WTC11 (cell line): Measurements from ENCODE around the gene RNF183. TPM values are rescaled to one million over a fixed set of nuclear protein-coding genes. Genes with fewer than 3 reads are reported as not detected.

Experiments used
- ATAC-seq: fragments of 200-7000 bp; cut with Tn5 transposase; 2 replicates; pipeline ENCODE4 v1.10.0; 2021; ENCODE audit warnings: mild to moderate bottlenecking, moderate library complexity
- CTCF ChIA-PET: fragments of 300-600 bp; sonication (Branson Sonifier 250); formaldehyde crosslinking; loops from one replicate; lab custom pipeline; 2021; ENCODE audit warnings: antibody characterized with exemption; lab: Charles Lee
- POLR2A ChIA-PET: fragments of 350-600 bp; sonication (Branson Sonifier 250); formaldehyde crosslinking; loops from one replicate; lab custom pipeline; 2021; ENCODE audit warnings: antibody characterized with exemption; lab: Charles Lee
- DNase-seq: peaks from one replicate; pipeline ENCODE4 v3.0.0; 2021; ENCODE audit warnings: low spot score
- H3K27ac Mint-ChIP-seq: 2 replicates; pipeline ENCODE4 v1.8.0; 2021; ENCODE audit warnings: mixed read lengths
- H3K27me3 Mint-ChIP-seq: 2 replicates; pipeline ENCODE4 v1.8.0; 2021; ENCODE audit warnings: low read depth, mild to moderate bottlenecking, moderate library complexity, mixed read lengths
- H3K36me3 Mint-ChIP-seq: 2 replicates; pipeline ENCODE4 v1.8.0; 2021; ENCODE audit warnings: mixed read lengths
- H3K4me1 Mint-ChIP-seq: 2 replicates; pipeline ENCODE4 v1.8.0; 2022; ENCODE audit warnings: mixed read lengths
- H3K4me3 Mint-ChIP-seq: 2 replicates; pipeline ENCODE4 v1.8.0; 2021; ENCODE audit warnings: mild to moderate bottlenecking, moderate library complexity, mixed read lengths
- H3K9me3 Mint-ChIP-seq: 2 replicates; pipeline ENCODE4 v1.8.0; 2021; ENCODE audit warnings: mixed read lengths
- ATF1 ChIP-seq: sonication (generic); formaldehyde crosslinking; IDR thresholded peaks from 2 replicates; pipeline ENCODE4 v1.8.1; 2023; ENCODE audit warnings: mild to moderate bottlenecking, moderate library complexity, missing genetic modification reagents
- CREB1 ChIP-seq: sonication (generic); formaldehyde crosslinking; IDR thresholded peaks from 2 replicates; pipeline ENCODE4 v1.8.0; 2023; ENCODE audit warnings: mild to moderate bottlenecking, missing genetic modification reagents
- FOXK1 ChIP-seq: sonication (generic); formaldehyde crosslinking; IDR thresholded peaks from 2 replicates; pipeline ENCODE4 v1.8.0; 2022; ENCODE audit warnings: mild to moderate bottlenecking, moderate library complexity, missing genetic modification reagents
- FOXP1 ChIP-seq: sonication (generic); formaldehyde crosslinking; IDR thresholded peaks from 2 replicates; pipeline ENCODE4 v1.8.0; 2022; ENCODE audit warnings: missing genetic modification reagents, mild to moderate bottlenecking, moderate library complexity, borderline replicate concordance
- JAZF1 ChIP-seq: fragments of 250-450 bp; sonication (Bioruptor Pico); IDR thresholded peaks from 2 replicates; pipeline ENCODE4 v1.9.0; 2021; ENCODE audit warnings: moderate library complexity, mild to moderate bottlenecking, inconsistent platforms
- NR1H2 ChIP-seq: sonication (generic); formaldehyde crosslinking; IDR thresholded peaks from 2 replicates; pipeline ENCODE4 v1.9.0; 2021; ENCODE audit warnings: mild to moderate bottlenecking, moderate library complexity, missing genetic modification reagents
- NR2C2 ChIP-seq: sonication (generic); formaldehyde crosslinking; IDR thresholded peaks from 2 replicates; pipeline ENCODE4 v1.8.0; 2022; ENCODE audit warnings: mild to moderate bottlenecking, missing genetic modification reagents
- NR3C1 ChIP-seq: sonication (generic); formaldehyde crosslinking; conservative IDR thresholded peaks from 2 replicates; pipeline ENCODE4 v1.8.1; 2023; ENCODE audit warnings: low read depth, mild to moderate bottlenecking, missing genetic modification reagents
- SMAD4 ChIP-seq: sonication (generic); formaldehyde crosslinking; IDR thresholded peaks from 2 replicates; pipeline ENCODE4 v1.8.0; 2022; ENCODE audit warnings: mild to moderate bottlenecking, missing genetic modification reagents
- SP1 ChIP-seq: sonication (generic); formaldehyde crosslinking; conservative IDR thresholded peaks from 2 replicates; pipeline ENCODE4 v1.8.1; 2022; ENCODE audit warnings: missing genetic modification reagents
- ZNF121 ChIP-seq: sonication (generic); formaldehyde crosslinking; IDR thresholded peaks from 2 replicates; pipeline ENCODE4 v1.8.0; 2023; ENCODE audit warnings: missing genetic modification reagents
- ZNF232 ChIP-seq: sonication (generic); formaldehyde crosslinking; IDR thresholded peaks from 2 replicates; pipeline ENCODE4 v1.8.0; 2022; ENCODE audit warnings: mild to moderate bottlenecking, missing genetic modification reagents
- ZNF423 ChIP-seq: fragments of 250-450 bp; sonication (Bioruptor Pico); IDR thresholded peaks from 2 replicates; pipeline ENCODE4 v2.1.2; 2022; ENCODE audit warnings: mild to moderate bottlenecking, moderate library complexity
- total RNA-seq: library from RNA; stranded (reverse); gene quantifications from 3 replicates; pipeline ENCODE4 v1.2.3, GENCODE V29; 2021
- TF ChIP-seq, protein P1 (sequence below): fragments of 250-450 bp; sonication (Bioruptor Pico); IDR thresholded peaks from 2 replicates; pipeline ENCODE4 v1.8.0; 2021; ENCODE audit warnings: mild to moderate bottlenecking
- TF ChIP-seq, protein P2 (sequence below): sonication (generic); formaldehyde crosslinking; IDR thresholded peaks from 2 replicates; pipeline ENCODE4 v1.8.1; 2022; ENCODE audit warnings: low read depth, missing genetic modification reagents, borderline replicate concordance
- TF ChIP-seq, protein P3 (sequence below): fragments of 200-600 bp; IDR thresholded peaks from 2 replicates; pipeline ENCODE4 v1.8.0; 2022; ENCODE audit warnings: antibody characterized with exemption
- TF ChIP-seq, protein P4 (sequence below): sonication (generic); formaldehyde crosslinking; IDR thresholded peaks from 2 replicates; pipeline ENCODE4 v1.8.1; 2023; ENCODE audit warnings: mild to moderate bottlenecking, missing genetic modification reagents, borderline replicate concordance
- TF ChIP-seq, protein P5 (sequence below): sonication (generic); formaldehyde crosslinking; conservative IDR thresholded peaks from 2 replicates; pipeline ENCODE4 v1.8.1; 2022; ENCODE audit warnings: mild to moderate bottlenecking, missing genetic modification reagents

Gene RNF183
- total RNA-seq, 1 experiment from 2014 or later, result 0.17 TPM

DNA sequence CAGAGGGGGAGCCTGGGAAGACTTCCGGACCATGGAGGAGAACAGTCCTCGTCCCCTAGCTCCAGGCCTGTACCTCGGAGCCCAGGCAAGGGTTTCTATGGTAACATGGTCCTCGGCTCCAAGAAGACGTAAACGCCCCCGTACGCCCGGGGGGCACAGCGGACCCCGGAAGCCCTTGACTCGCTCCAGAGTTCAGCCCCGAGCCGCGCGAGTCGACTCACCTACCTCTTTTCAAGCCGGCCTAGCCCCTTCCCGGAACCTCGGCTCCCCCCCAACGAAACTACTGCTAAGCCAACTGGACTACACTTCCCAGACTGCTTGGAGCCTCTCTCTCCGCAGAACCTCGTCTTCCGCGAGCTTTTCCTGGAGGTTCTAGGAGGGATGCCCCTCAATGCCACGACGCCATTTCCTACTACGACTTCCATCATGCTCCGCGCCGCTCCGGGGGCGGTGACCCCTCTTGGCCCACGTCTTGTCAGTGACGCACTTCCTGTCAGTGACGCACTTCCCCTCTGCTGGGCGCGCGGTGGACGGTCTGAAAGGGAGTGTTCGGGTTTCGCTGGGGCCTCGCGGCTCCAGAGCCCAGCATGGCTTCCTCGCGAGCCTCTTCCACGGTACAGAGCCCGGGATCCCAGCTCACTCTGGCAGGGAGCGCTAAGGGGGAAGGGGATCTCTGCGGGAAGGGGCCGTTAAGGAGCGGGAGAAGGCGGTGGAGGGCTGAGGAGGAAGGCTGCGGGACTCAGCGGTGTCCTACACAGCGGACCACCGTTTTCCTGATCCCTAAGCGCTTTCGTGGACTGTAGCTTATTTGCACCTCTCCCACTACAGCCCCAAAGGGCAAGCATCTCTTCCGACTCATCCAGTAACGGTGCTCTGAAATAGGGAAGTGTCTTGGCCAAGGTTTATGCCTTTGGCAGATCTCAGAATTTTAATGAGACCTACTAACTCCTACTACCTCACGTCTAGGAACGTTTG, 27.7 kb downstream of the RNF183 start, which contains the start of the genes CDC26 and PRPF4 (continued):
- TF ChIP-seq, protein P1, sequence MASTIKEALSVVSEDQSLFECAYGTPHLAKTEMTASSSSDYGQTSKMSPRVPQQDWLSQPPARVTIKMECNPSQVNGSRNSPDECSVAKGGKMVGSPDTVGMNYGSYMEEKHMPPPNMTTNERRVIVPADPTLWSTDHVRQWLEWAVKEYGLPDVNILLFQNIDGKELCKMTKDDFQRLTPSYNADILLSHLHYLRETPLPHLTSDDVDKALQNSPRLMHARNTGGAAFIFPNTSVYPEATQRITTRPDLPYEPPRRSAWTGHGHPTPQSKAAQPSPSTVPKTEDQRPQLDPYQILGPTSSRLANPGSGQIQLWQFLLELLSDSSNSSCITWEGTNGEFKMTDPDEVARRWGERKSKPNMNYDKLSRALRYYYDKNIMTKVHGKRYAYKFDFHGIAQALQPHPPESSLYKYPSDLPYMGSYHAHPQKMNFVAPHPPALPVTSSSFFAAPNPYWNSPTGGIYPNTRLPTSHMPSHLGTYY (CRISPR knock-in tag), result 0 out of 2 replicates have a peak, but pooled peaks have one; percentile 25
- no peak for TF ChIP-seq ATF1 (CRISPR knock-in tag)
- TF ChIP-seq, protein P2, sequence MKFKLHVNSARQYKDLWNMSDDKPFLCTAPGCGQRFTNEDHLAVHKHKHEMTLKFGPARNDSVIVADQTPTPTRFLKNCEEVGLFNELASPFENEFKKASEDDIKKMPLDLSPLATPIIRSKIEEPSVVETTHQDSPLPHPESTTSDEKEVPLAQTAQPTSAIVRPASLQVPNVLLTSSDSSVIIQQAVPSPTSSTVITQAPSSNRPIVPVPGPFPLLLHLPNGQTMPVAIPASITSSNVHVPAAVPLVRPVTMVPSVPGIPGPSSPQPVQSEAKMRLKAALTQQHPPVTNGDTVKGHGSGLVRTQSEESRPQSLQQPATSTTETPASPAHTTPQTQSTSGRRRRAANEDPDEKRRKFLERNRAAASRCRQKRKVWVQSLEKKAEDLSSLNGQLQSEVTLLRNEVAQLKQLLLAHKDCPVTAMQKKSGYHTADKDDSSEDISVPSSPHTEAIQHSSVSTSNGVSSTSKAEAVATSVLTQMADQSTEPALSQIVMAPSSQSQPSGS (CRISPR knock-in tag), result no peak
- TF ChIP-seq CREB1 (CRISPR knock-in tag), result peak; percentile 56; the same call in 1 of the 2 replicates
- TF ChIP-seq NR2C2, result peak; percentile 81
- no peak for TF ChIP-seq NR1H2 (CRISPR knock-in tag)

DNA sequence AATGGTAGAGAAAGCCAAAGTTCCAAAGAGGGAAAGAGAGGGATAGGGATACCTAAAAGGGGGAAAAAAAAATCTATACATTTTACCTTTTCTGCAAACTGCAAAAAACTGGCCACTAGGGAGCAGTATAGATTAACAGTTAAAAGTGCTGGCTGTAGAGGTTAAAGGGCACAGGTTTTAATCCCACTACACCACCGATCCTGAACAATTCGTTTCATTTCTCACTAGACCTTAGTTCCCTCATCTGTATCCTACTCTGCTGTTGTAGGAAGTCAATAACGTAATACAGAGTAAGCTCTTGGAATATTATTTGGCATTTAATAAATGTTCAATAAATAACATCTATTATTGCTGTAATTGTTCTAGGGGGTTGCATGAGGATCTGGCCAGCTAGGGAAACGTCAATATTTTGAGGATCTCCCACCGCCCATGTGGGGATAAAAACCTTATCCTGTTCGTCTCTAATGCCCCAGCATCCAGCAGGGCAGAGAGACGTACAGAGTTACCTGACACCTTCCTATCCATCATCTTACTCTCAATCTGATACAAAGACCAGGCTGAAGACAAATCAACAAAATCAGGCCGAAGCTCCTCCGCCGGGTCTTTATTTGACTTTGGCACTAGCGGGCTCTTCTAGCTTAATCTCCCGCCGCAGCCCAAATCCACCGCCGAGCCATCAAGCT, 28.6 kb downstream of the RNF183 start:
- H3K4me1 Mint-ChIP-seq, result peaks cover 7% of the 10 kb centered on the region
- TF ChIP-seq, protein P3, sequence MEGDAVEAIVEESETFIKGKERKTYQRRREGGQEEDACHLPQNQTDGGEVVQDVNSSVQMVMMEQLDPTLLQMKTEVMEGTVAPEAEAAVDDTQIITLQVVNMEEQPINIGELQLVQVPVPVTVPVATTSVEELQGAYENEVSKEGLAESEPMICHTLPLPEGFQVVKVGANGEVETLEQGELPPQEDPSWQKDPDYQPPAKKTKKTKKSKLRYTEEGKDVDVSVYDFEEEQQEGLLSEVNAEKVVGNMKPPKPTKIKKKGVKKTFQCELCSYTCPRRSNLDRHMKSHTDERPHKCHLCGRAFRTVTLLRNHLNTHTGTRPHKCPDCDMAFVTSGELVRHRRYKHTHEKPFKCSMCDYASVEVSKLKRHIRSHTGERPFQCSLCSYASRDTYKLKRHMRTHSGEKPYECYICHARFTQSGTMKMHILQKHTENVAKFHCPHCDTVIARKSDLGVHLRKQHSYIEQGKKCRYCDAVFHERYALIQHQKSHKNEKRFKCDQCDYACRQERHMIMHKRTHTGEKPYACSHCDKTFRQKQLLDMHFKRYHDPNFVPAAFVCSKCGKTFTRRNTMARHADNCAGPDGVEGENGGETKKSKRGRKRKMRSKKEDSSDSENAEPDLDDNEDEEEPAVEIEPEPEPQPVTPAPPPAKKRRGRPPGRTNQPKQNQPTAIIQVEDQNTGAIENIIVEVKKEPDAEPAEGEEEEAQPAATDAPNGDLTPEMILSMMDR, result peak; percentile 57
- TF ChIP-seq, protein P4, sequence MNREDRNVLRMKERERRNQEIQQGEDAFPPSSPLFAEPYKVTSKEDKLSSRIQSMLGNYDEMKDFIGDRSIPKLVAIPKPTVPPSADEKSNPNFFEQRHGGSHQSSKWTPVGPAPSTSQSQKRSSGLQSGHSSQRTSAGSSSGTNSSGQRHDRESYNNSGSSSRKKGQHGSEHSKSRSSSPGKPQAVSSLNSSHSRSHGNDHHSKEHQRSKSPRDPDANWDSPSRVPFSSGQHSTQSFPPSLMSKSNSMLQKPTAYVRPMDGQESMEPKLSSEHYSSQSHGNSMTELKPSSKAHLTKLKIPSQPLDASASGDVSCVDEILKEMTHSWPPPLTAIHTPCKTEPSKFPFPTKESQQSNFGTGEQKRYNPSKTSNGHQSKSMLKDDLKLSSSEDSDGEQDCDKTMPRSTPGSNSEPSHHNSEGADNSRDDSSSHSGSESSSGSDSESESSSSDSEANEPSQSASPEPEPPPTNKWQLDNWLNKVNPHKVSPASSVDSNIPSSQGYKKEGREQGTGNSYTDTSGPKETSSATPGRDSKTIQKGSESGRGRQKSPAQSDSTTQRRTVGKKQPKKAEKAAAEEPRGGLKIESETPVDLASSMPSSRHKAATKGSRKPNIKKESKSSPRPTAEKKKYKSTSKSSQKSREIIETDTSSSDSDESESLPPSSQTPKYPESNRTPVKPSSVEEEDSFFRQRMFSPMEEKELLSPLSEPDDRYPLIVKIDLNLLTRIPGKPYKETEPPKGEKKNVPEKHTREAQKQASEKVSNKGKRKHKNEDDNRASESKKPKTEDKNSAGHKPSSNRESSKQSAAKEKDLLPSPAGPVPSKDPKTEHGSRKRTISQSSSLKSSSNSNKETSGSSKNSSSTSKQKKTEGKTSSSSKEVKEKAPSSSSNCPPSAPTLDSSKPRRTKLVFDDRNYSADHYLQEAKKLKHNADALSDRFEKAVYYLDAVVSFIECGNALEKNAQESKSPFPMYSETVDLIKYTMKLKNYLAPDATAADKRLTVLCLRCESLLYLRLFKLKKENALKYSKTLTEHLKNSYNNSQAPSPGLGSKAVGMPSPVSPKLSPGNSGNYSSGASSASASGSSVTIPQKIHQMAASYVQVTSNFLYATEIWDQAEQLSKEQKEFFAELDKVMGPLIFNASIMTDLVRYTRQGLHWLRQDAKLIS (CRISPR knock-in tag), result no peak
- TF ChIP-seq, all 79 proteins: peak for 1
- Mint-ChIP-seq H3K36me3 (peaks cover 49% of the 10 kb centered on the region), H3K9me3 (no peaks in the 10 kb centered on the region), H3K27me3 (no peaks in the 10 kb centered on the region), H3K4me3 (no peak overlapping the region), H3K27ac (peak overlapping the region; percentile 88; the same call in 1 of the 2 replicates)
- DNase-seq (no peak), ATAC-seq (no peak; the same call in 1 of the 2 replicates)
- CTCF ChIA-PET, result interaction anchor here (0.7 to 3.6 kb wide), 23 partner anchors 13 to 1258 kb away, joined by 3 to 38 read pairs (median 7); partner anchors contain the start of genes ALAD, BSPRY, C9orf43 and FKBP15
- POLR2A ChIA-PET, result interaction anchor here (0.6 to 1.6 kb wide), 9 partner anchors 53 to 383 kb away, joined by 3 to 11 read pairs (median 4); partner anchors contain the start of genes C9orf43, FKBP15, POLE3 and SLC31A1

DNA sequence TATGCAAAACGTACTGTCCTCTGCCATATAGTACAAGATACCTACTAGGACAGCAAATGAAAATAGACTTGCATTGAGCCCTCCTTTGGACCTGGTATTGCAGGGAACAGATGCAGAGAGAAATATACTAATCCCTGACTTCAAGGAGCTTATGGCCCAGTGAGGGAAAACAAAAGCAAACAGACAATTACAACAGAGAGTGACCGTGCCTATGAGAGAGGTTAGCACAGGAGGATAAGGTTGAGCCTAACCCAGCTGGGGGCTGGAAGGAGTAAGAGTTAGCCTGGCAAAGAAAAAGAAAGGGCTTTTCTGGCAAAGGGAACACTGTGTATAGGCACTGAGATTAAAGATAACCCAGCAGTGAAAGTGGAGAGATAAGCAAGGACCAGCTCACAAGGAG, 33.3 kb downstream of the RNF183 start:
- CTCF ChIA-PET, result no interaction called here
- DNase-seq (no peak), ATAC-seq (no peak)
- no peaks in the 10 kb centered on the region for H3K9me3 Mint-ChIP-seq
- H3K27me3 Mint-ChIP-seq, result no peaks in the 10 kb centered on the region
- H3K36me3 Mint-ChIP-seq, result peaks cover 37% of the 10 kb centered on the region
- no peak overlapping the region for H3K27ac Mint-ChIP-seq
- H3K4me3 Mint-ChIP-seq, result no peak overlapping the region
- POLR2A ChIA-PET, result no interaction called here
- peaks cover 4% of the 10 kb centered on the region for H3K4me1 Mint-ChIP-seq
- no peak for TF ChIP-seq NR3C1 (CRISPR knock-in tag)
- no peak for TF ChIP-seq ZNF121
- TF ChIP-seq, protein P5, sequence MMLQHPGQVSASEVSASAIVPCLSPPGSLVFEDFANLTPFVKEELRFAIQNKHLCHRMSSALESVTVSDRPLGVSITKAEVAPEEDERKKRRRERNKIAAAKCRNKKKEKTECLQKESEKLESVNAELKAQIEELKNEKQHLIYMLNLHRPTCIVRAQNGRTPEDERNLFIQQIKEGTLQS (CRISPR knock-in tag), result no peak
- TF ChIP-seq SP1 (CRISPR knock-in tag), result no peak
- TF ChIP-seq, protein P2 (CRISPR knock-in tag), result no peak
- TF ChIP-seq JAZF1, result no peak
- no peak for TF ChIP-seq FOXK1
- TF ChIP-seq SMAD4, result no peak
- no peak for TF ChIP-seq FOXP1 (CRISPR knock-in tag)
- TF ChIP-seq, protein P1 (CRISPR knock-in tag), result no peak
- TF ChIP-seq ZNF423 (CRISPR knock-in tag), result no peak
- TF ChIP-seq ZNF232 (CRISPR knock-in tag), result no peak
